NCI-H460 (cell line): Measurements from ENCODE around the gene DGKI. TPM values are rescaled to one million over a fixed set of nuclear protein-coding genes. Genes with fewer than 3 reads are reported as not detected.

Experiments used
- DNase-seq: peaks from one replicate; pipeline ENCODE4 v3.0.0-alpha.2; 2016; ENCODE audit warnings: low read depth; ENCODE audit errors: extremely low read depth
- total RNA-seq: library from RNA; depleted of rRNA; stranded (reverse); fragments of >200 nt; shearing (Covaris generic); gene quantifications from 2 replicates; pipeline ENCODE4 v1.2.3, GENCODE V29; 2014

The DGKI gene
- total RNA-seq, 1 experiment from 2014 or later: 0.40 TPM

DNA sequence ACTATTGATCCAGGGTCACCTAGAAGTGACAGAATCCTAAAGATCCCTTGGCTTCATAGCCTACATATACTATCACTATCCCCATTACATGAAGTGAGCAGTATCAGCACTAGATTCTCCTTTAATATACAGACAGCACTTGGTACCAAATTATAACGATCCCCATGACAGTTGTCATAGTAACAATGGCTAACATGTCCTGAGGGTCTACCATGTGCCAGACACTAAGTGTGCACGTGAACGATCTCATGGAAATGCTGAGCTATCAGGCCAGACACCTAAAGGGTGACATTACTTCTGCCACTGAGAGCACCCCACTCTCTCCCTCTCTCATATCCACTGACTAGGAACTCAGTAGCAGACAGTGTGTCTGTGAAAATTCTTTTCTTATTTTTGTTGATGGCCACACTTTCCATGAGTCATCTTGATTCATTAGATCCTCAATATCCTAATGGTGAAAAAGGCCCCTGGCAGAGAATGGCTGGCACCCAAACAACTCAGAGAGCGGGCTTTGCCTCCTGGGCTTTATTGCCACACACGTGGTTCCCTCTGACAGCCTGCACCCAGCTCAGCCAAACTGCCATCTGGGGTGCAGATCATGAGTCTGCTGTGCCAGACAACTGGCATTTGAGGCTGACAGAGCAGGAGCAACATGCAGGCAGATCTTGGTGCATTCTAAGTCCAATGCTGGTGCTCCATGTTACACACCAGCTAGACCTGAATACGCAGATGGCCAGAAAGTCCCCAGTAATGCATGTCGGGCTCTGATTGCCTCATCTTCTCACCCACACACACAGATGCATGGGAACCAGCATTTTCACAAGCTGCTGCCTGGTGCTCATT lies 176.3 kb downstream of the DGKI start:
- DNase-seq: no peak

DNA sequence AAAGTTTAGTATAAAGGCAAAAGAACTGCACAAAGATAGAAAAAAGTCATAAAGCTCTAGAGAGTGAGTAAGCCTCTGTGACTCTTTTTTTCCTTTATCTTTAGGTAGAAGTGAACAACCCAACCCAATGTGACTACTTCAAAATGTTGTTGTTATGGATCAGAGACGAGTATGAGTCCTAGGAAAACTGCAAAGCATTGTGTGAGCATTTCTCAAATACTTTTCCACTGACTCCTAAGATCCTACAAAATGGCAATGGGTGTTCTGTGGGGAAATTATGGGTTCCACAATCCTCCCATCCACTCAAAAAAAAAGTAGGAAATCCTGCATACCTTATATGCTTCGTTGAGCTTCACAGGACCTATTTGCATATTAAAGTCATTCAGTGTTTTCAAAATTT lies 177.1 kb downstream of the DGKI start:
- DNase-seq: no peak

DNA sequence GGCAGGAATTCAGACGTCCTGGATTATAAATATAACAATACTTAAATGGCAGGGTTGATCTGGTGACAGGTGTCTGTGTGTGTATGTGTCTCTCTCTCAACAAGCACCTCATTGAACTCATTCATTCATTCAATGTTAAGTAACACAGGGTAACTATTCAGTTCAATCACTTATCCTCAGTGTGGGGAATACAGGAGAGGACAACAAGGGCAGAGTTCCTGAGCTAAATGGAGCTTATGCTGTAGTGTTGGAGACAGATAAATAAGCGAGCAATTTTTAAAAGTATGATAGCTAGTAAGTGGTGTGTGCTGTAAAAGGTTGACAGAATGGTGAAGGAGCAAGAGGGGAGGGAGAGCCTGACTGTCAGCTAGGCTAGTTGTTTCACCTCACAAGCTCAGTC lies 178.4 kb downstream of the DGKI start:
- no peak for DNase-seq

DNA sequence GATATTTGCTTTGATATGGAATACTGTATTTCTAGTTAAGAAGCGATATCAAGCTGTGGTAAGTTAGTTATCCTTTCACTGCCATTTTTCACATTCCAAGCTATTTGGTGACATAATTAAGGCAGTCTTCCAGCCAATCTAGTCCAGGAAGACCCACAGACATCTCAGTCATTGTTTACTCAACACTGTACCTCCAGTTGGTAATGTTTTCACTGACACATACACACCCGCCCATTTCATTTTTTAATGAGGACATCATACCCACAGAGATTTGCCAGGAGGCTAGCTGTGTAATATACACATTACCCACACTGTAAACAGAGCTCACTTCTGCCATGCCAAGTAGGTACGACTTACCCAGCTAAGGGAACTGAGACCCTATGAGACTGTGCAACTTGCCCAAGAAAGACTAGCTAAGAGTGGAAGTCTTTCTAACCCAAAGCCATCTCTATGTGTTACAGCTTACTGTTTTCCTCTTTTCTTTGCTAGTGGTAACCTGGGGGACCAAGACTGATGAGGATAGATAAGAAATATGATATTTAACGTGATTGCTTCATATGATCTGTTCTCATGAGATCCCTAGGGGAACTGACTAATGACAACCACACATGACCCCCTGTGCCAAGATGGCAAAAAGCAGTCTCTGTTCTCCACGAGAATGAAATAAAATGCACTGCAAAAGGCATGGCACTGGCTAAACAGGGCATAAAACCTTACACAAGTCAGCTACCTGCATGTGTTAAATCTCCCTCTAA lies 179.0 kb downstream of the DGKI start:
- DNase-seq: peak; percentile 41

DNA sequence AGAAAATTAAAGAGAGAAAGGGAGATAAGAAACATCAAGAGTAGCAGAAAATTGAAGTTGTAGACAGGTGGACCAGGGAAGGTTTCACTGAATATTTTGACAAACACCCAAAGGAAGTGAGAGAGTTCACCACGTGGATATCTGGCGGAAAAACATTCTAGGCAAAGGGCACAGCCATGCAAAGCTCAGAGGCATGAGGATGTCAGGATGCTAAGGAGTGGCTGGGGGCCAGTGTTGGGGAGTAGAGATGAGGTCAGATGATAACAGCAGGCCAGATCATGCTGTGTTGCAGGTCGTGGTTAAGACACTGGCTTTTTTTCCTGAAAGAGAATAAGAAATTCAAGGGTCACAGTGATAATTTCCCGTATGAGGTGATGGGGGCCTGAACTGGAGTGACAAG lies 181.9 kb downstream of the DGKI start:
- DNase-seq: no peak

DNA sequence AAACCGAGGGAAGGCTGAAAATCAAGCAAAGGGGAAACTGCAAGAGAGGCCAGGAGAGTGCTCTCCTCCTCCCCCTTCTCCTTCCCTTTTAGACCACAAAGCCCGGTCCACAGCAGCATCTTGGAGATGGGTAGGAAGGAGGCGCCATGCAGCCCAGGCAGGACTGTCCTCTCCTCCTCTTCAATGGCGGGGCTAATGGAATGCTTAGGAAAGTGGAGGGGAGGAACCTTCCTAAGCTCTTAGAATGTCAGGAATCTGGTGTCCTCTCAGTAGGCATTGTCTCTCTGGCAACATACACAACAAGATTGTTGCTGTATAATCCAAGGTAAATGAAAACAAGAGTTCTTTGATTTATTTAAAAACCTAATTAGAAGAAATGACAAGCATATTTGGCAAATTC lies 185.1 kb downstream of the DGKI start:
- no peak for DNase-seq

DNA sequence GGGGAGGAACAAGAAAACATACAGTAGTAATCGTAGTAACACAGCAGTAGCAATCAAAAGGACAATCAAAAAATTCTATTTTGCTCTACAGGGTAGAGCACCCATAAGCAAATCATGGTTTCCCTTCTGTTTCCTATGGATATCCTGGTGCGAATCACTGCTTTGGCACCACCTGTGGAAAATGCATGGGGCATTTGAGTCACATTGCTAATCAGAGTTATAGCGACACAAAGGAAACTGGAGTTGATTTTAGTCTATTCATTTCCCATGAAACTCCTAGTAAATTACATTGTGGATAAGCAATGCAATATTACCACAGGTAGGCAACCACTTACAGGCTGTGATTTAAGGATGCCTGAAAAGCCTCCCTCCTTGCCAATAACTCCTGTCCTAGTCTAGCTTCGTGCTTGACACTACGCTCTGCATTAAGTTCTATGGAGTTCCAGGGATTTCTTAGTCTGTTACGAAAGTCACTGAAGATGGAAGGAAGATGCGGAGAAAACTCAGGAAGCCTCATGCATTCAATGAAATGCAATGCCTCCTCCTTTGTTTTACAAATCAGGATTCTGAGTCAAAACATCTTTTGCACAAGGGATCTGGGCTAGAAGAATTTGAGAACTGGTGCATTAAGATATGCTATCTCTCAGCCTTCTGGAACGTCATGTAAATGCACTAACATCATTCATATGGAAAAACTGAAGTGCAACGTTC lies 188.4 kb downstream of the DGKI start:
- DNase-seq: no peak

DNA sequence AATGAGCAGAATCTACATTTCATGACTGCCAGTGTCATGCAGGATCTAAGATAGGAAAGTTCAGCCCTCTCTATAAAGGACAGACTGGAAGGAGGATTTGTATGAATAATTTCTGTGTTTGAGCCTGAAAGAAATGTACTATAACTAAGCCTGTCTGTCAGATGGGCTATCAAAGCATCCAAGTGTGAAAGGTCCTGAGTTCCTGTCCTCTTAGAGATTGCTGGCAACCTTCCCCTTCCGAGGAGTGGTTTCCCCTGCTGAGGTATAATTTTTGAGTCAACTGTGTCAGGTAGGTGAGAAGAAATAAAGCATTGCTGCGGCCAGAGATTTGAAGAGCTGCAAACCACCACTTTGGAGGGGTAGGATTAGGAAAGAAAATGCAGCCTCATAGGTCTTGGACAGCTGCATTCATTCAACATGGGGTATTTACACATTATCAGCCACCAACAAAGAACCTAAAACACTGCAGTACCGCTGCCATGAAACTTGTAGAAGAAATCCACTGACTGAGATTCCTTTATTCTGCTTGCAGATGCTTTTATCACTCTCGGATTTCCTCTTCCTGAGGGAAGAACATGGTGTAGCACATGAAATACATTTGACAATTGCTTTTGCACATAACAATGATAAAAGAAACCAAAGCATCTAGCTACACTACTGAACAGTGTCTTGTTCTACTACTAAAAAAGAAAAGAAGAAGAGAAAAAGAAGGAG lies 189.1 kb downstream of the DGKI start:
- peak; percentile 7 for DNase-seq

DNA sequence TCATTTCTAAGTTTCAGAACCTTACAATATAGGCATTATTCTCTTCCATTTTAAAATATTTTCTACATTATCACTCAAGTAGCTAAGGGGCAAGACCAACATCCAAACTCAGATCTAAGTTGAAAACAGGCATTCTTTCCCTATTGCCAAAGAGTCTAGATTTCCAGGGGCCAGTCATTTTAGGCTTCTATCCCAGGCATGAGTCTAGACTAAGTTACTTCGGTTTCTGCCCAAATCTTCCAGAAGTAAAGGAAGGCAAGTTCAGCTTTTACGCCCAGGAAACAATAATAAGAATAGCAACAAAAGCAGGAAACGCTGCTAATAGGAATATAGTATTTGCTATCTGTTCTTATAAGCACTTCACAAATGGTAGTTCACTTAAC lies 189.9 kb downstream of the DGKI start:
- DNase-seq: no peak

DNA sequence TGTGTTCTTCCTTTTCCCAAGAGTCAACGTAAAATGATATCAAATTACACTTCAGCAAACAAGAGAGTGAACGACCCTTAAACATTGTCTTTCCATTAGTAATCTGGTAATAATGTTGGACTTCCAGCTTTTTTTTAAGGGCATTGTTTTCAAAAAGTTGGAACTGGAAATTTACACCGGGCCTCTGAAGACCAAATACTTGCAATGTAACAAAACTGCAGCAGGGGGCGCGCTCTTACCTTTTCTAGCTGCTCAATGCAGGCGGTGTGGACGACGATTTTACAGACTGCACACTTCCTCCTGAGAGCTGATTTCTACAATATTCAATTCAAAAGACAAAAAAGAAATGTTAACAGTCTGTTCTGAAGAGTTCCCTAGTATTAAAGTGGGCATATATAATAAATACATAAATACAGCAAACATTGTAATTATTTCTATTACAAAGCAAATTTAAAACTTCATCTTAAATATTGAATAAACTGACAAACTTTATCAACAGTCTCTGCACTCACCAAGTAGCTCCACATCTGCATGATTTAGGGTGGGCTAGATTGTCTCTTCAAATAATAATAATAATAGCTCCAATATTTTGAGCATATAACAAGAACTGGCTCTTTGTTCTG lies 190.4 kb downstream of the DGKI start:
- DNase-seq: peak; percentile 71

DNA sequence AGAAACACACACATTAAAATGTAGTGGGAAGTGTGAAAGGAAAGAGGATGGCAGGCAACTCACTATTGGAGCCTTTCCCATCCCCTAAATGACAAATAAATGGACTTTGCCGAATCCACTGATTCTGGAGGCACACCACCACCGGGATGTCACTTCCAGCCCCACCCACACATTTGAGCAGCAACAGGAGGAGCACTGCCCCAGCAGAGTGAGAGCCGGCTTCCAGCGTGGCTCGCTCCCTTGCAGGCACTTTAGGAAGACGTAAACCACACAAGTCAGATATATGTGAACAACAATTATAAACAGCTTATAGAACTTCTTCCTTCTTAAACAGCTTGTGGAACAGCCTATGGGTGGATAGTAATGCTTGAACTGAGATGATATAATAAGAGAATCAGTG lies 191.0 kb downstream of the DGKI start:
- DNase-seq: no peak

DNA sequence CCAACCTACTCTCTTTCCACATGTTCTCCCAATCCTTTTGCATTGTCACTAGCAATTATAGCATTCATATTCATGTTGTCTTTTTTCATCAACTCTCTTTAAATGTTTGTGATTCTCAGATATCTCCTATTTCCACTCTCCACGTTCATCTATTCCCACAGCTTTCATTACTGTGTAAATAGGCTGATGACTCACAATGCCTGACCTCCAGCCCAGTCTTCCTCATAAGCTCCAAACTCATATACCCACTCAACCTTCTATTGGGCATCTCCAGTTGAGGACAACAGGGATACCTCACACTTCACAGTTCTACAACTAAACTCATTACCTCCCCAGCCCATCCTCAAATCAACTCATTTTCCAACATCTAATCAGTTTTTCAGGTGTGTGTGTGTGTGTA lies 194.1 kb downstream of the DGKI start:
- DNase-seq: no peak

DNA sequence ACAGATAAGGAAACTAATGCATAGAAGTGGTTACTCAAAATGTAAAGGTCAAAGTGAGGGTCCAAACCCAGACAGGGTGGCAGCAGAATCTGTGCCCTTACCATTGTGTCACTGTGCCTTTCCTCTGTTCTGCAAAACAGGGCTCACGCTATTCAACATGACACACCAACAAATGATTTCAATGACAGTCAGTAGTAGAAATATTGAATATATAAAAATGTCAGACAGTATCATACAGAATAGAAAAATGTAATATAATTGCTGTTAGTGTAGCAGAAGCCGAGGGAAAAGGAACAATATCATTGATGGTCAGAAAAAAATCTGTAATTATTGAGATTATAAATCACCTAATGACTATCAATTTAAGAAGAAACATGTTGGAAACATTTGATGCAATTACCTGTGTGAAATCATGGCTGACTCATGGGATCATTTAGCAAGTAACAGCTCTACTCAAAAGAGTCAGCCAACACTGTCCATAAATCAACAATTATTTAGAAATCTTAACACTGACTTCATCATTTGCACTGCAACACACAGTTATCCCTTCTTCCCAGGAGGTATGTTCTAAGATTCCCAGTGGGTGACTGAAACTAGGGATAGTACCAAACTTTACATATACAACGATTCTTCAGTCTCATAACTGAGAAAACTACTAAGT lies 198.7 kb downstream of the DGKI start:
- DNase-seq: no peak

DNA sequence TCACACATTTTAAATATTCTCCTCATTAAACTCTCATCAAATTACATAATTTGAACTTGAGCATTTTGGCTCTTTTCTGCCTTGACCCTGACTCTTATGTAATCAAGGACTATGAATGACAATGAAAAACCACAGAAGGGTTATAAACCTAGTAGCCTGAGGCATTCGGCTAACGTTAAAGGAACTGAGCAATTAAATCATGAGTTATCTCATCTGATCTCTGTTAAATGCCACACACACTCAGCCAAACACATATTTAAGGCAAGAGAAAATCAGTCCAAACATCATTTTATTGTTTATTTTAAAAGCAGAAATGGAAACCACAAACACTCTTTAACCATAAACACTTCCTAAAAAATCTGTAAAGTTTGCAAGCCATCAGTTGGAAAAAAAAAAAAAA lies 204.3 kb downstream of the DGKI start:
- no peak for DNase-seq

DNA sequence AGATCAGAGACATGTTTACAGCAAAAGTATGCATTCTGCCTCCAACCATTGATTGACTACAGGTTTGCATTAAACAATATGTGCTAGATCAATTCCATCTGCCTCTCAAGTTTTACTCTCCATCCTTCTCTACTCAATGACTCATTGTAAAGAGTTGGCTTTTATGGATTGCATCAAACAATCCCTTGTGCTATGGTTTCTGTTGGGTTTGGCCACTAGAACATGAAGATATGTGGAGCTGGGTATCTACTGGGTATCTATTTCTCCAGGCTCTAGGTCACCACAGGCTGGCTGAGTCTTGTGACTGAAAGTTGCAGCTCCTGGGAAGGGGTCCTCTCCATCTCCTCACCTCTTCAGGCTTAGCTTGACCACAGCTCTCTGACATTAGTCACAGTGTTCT lies 204.7 kb downstream of the DGKI start:
- DNase-seq: no peak

DNA sequence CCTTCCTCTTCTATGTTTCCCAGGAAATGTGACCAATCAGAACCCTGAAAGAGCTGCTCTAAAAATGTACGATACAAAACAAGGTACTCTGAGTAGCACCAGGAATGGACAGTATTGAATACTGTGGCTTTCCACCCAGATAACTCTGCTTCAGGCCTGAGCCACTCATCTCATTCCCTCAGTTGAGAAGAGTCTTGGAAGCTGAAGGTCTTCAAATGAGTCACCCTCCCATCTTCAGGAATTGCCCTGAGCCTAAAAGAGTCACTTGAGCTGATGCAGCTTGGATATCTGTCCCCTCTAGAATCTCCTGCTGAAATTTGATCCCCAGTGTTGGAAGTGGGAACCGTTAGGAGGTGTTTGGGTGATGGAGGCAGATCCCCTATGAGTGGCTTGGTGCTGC lies 210.4 kb downstream of the DGKI start:
- no peak for DNase-seq

DNA sequence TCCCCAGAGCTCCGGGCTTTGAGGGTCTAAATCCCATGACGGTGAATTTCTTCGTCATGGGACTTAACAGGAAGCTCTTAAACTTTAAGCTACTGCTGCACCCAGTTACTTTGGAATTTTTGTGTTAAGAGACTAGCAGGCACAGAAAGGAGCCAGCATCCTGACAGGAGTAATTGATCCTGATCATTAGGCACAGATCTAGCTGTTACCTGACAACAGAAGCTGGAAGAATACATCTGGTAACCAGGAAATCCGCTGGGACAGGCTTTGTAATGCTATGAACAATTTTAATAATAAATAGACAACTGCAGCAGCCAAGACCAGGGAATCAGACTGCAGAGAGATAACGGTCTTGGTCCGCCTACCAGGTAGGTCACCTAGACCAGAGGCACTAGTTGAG lies 210.9 kb downstream of the DGKI start:
- no peak for DNase-seq

DNA sequence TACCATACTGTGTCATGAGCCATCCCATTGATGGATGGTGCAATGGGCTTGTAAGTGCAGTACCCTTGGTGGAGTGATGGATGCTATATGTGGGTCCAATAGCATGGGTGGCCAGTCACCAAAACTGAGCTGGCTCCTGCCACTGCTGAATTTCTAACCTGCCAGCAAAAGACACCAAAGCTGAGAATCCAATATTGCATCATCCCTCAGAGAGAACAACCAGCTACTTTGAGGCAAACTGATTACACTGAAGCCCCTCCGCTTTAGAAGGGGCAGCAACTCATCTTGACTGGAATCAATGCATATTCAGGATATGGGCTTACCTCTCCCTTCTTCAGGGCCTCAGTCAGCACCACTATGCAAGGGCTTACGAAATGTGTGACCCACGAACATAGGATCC lies 211.6 kb downstream of the DGKI start:
- DNase-seq: no peak

DNA sequence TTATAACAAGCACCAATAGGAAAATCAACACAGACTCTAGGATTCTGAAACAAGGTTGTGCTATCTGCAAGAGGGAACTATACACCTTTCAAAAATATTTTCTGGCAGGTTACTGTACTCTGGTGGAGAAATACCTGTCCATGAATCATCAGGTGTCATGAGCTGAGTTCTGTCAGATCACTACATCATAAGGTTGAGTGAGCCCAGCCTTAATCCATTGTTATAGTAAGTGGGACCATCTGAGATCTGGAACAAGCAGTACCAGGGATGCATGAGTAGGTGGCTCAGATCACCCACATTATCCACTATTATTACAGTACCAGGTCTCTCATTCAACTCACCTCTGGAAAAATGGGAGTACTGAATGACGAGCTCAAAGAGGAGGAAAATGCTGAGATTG lies 212.4 kb downstream of the DGKI start:
- no peak for DNase-seq

DNA sequence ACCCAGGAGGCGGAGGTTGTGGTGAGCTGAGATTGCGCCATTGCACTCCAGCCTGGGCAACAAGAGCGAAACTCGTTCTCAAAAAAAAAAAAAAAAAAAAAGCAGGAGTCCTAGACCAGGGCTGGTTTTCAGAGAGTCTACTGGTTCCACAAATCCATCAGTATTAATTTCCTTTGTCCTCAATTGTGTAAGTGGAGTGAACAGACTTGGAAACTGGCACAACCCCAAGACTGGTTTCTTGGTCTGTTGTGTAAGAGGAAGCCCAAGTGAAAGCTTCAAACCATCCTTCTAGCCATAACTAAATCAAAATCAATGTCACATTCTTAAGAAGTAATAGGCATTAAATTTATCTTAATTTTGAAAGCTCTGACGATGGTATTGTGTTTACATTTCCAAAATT lies 213.6 kb downstream of the DGKI start:
- DNase-seq: no peak
